ENCODE measurements around the gene PYDC1.
A peak's percentile ranks its signal among the peaks of the same experiment; 100 is the strongest.

PYDC1 gene

GRCh38 chr16:31190818-31191444 is 26.0 kb downstream of the PYDC1 start:
- DNase-seq (ENCODE audit: insufficient read length, low spot score) (no peak), FAIRE-seq (no peak)
- TF ChIP-seq SPI1 (IDR thresholded peaks at IDR 0.05; ENCODE audit: low read depth, low read length) (no peak), TAF1 (IDR thresholded peaks at IDR 0.05; ENCODE audit: low read depth, low read length) (no peak), POU2F2 (IDR thresholded peaks at IDR 0.05; ENCODE audit: low read depth, low read length) (no peak), POLR2AphosphoS5 (IDR thresholded peaks at IDR 0.05; ENCODE audit: low read depth, low read length) (peak; percentile 33; the same call in 1 of the 2 replicates), POLR2A (IDR thresholded peaks at IDR 0.05; ENCODE audit: low read depth, low read length) (no peak), PAX5 (IDR thresholded peaks at IDR 0.05; ENCODE audit: insufficient read depth, low read length, severe bottlenecking) (no peak)

- DNase-seq (ENCODE audit: insufficient read length, low spot score) (no peak), FAIRE-seq (no peak)
- TF ChIP-seq POLR2A (IDR thresholded peaks at IDR 0.05; ENCODE audit: low read depth, low read length) (peak; percentile 65; the same call in 1 of the 2 replicates), PAX5 (IDR thresholded peaks at IDR 0.05; ENCODE audit: insufficient read depth, low read length, severe bottlenecking) (no peak), POLR2AphosphoS5 (IDR thresholded peaks at IDR 0.05; ENCODE audit: low read depth, low read length) (peak; percentile 81), SPI1 (IDR thresholded peaks at IDR 0.05; ENCODE audit: low read depth, low read length) (no peak), TAF1 (IDR thresholded peaks at IDR 0.05; ENCODE audit: low read depth, low read length) (no peak), POU2F2 (IDR thresholded peaks at IDR 0.05; ENCODE audit: low read depth, low read length) (peak; percentile 62; the same call in 1 of the 2 replicates)
These were observed 26.9 kb downstream of the PYDC1 start for GRCh38 chr16:31190061-31190460.

GRCh38 chr16:31189412-31189778 is 27.5 kb downstream of the PYDC1 start:
- DNase-seq (ENCODE audit: insufficient read length, low spot score) (no peak), FAIRE-seq (no peak)
- TF ChIP-seq POLR2A (IDR thresholded peaks at IDR 0.05; ENCODE audit: low read depth, low read length) = peak; percentile 45; the same call in 1 of the 2 replicates
- no peak for TF ChIP-seq POLR2AphosphoS5 (IDR thresholded peaks at IDR 0.05; ENCODE audit: low read depth, low read length)

GRCh38 chr16:31188450-31189411 is 28.2 kb downstream of the PYDC1 start:
- DNase-seq (ENCODE audit: insufficient read length, low spot score) = no peak
- no peak for FAIRE-seq
- no peak for TF ChIP-seq TAF1 (IDR thresholded peaks at IDR 0.05; ENCODE audit: low read depth, low read length)
- peak; percentile 37; the same call in 1 of the 2 replicates for TF ChIP-seq POU2F2 (IDR thresholded peaks at IDR 0.05; ENCODE audit: low read depth, low read length)
- TF ChIP-seq POLR2AphosphoS5 (IDR thresholded peaks at IDR 0.05; ENCODE audit: low read depth, low read length) = peak; percentile 77; the same call in 1 of the 2 replicates
- TF ChIP-seq POLR2A (IDR thresholded peaks at IDR 0.05; ENCODE audit: low read depth, low read length) = peak; percentile 32; the same call in 1 of the 2 replicates
- TF ChIP-seq PAX5 (IDR thresholded peaks at IDR 0.05; ENCODE audit: insufficient read depth, low read length, severe bottlenecking) = no peak
- no peak for TF ChIP-seq SPI1 (IDR thresholded peaks at IDR 0.05; ENCODE audit: low read depth, low read length)

GRCh38 chr16:31187808-31188189 is 29.1 kb downstream of the PYDC1 start:
- no peak for DNase-seq (ENCODE audit: insufficient read length, low spot score)
- FAIRE-seq = no peak
- no peak for TF ChIP-seq PAX5 (IDR thresholded peaks at IDR 0.05; ENCODE audit: insufficient read depth, low read length, severe bottlenecking)
- no peak; the same call in 1 of the 2 replicates for TF ChIP-seq POLR2AphosphoS5 (IDR thresholded peaks at IDR 0.05; ENCODE audit: low read depth, low read length)
- no peak for TF ChIP-seq TAF1 (IDR thresholded peaks at IDR 0.05; ENCODE audit: low read depth, low read length)
- TF ChIP-seq POU2F2 (IDR thresholded peaks at IDR 0.05; ENCODE audit: low read depth, low read length) = no peak
- no peak for TF ChIP-seq SPI1 (IDR thresholded peaks at IDR 0.05; ENCODE audit: low read depth, low read length)
- TF ChIP-seq POLR2A (IDR thresholded peaks at IDR 0.05; ENCODE audit: low read depth, low read length) = no peak

GRCh38 chr16:31186930-31187807 is 29.8 kb downstream of the PYDC1 start:
- no peak for TF ChIP-seq PAX5 (IDR thresholded peaks at IDR 0.05; ENCODE audit: insufficient read depth, low read length, severe bottlenecking)
- TF ChIP-seq POU2F2 (IDR thresholded peaks at IDR 0.05; ENCODE audit: low read depth, low read length) = 0 out of 2 replicates have a peak, but pooled peaks have one; percentile 12
- no peak for TF ChIP-seq SPI1 (IDR thresholded peaks at IDR 0.05; ENCODE audit: low read depth, low read length)
- TF ChIP-seq TAF1 (IDR thresholded peaks at IDR 0.05; ENCODE audit: low read depth, low read length) = no peak
- peak; percentile 72 for TF ChIP-seq POLR2AphosphoS5 (IDR thresholded peaks at IDR 0.05; ENCODE audit: low read depth, low read length)
- peak; percentile 28 for TF ChIP-seq POLR2A (IDR thresholded peaks at IDR 0.05; ENCODE audit: low read depth, low read length)
- no peak for DNase-seq (ENCODE audit: insufficient read length, low spot score)
- FAIRE-seq = no peak

GRCh38 chr16:31186176-31186575 is 30.8 kb downstream of the PYDC1 start:
- no peak for DNase-seq (ENCODE audit: insufficient read length, low spot score)
- no peak for FAIRE-seq

GRCh38 chr16:31185339-31185738 is 31.6 kb downstream of the PYDC1 start:
- no peak for FAIRE-seq
- TF ChIP-seq POU2F2 (IDR thresholded peaks at IDR 0.05; ENCODE audit: low read depth, low read length) = no peak
- TF ChIP-seq POLR2AphosphoS5 (IDR thresholded peaks at IDR 0.05; ENCODE audit: low read depth, low read length) = no peak
- no peak for TF ChIP-seq TAF1 (IDR thresholded peaks at IDR 0.05; ENCODE audit: low read depth, low read length)
- no peak for DNase-seq (ENCODE audit: insufficient read length, low spot score)

More at GRCh38 chr16:31186176-31186575, 30.8 kb downstream of the PYDC1 start:
- TF ChIP-seq POLR2A (IDR thresholded peaks at IDR 0.05; ENCODE audit: low read depth, low read length) (peak; percentile 31), POU2F2 (IDR thresholded peaks at IDR 0.05; ENCODE audit: low read depth, low read length) (no peak), POLR2AphosphoS5 (IDR thresholded peaks at IDR 0.05; ENCODE audit: low read depth, low read length) (0 out of 2 replicates have a peak, but pooled peaks have one; percentile 5)

- DNase-seq (ENCODE audit: insufficient read length, low spot score) (no peak), FAIRE-seq (no peak)
- no peak for TF ChIP-seq PAX5 (IDR thresholded peaks at IDR 0.05; ENCODE audit: insufficient read depth, low read length, severe bottlenecking)
- no peak for TF ChIP-seq SPI1 (IDR thresholded peaks at IDR 0.05; ENCODE audit: low read depth, low read length)
- TF ChIP-seq TAF1 (IDR thresholded peaks at IDR 0.05; ENCODE audit: low read depth, low read length) = no peak
- TF ChIP-seq POLR2A (IDR thresholded peaks at IDR 0.05; ENCODE audit: low read depth, low read length) = no peak
- TF ChIP-seq POLR2AphosphoS5 (IDR thresholded peaks at IDR 0.05; ENCODE audit: low read depth, low read length) = no peak
- no peak for TF ChIP-seq POU2F2 (IDR thresholded peaks at IDR 0.05; ENCODE audit: low read depth, low read length)
These were observed 32.0 kb downstream of the PYDC1 start for GRCh38 chr16:31184888-31185287.

All from GM12891 (cell line).